GM19043 (cell line): Measurements from ENCODE around the gene TPP1.

Experiments
- ATAC-seq: cut with Tn5 transposase; IDR thresholded peaks from one replicate; pipeline ENCODE4 v1.9.1; 2021; ENCODE audit warnings: low read depth; ENCODE audit not compliant: unreplicated experiment

TPP1 gene

GRCh38 chr11:6596239-6596877 is 22.9 kb downstream of the TPP1 start:
- ATAC-seq: no peak

- ATAC-seq: no peak
Observed at GRCh38 chr11:6594142-6594768, 25.0 kb downstream of the TPP1 start.

GRCh38 chr11:6588018-6588417 is 31.2 kb downstream of the TPP1 start:
- no peak for ATAC-seq

DNA sequence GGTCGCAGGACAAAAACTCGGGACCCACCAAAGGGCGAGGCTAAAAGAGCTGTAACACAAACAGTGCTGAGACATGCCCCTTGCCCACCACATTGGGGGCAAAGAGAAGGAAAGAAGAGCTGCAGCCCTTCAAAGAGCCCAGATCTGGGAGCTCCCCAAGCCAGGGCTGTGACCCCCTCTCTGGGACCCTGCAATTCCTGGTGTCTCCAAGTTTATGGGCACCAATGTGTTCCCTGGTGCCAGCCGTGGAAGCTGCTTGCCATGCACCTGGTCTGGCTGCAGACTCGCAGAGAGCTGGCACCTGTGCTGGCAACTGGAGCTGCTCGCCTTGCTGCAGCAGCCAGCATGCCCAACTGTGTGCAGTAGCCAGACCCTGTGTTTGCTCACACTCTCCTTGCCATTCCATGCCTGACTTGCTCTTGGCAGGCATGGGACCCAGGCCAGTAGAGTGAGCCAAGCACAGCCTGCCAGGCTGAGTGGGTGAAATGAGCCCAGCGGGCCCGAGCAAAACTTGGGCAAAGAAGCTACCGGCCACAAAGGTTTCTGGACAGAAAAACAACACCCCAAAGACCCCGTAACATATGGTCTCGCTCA is 31.8 kb downstream of the TPP1 start:
- no peak for ATAC-seq

GRCh38 chr11:6586434-6587359 is 32.5 kb downstream of the TPP1 start:
- ATAC-seq: no peak

DNA sequence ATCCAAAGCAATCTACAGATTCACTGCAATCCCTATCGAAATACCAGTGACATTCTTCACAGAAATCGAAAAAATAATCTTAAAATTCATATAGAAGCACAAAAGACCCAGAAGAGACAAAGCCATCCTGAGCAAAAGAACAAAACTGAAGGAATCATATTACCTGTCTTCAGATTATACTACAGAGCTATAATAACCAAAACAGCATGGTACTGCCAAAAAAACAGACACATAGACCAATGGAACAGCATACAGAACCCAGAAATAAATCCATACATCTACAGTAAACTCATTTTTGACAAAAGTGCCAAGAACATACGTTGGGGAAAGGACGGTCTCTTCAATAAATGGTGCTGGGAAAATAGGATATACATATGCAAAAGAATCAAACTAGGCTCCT is 34.7 kb downstream of the TPP1 start:
- no peak for ATAC-seq

DNA sequence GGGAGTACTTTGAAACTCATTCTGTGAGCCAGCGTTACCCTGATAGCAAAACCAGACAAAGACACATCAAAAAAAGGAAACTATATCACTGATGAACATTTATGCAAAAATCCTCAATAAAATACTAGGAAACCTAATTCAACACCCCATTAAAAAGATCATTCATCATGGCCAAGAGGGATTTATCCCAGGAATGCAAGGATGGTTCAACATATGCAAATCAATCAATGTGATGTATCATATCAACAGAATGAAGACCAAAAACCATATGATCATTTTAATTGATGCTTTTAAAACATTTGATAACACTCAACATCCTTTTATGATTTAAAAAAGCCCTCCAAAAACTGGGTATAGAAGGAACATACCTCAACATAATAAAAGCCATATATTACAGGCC is 35.6 kb downstream of the TPP1 start:
- ATAC-seq: no peak

DNA sequence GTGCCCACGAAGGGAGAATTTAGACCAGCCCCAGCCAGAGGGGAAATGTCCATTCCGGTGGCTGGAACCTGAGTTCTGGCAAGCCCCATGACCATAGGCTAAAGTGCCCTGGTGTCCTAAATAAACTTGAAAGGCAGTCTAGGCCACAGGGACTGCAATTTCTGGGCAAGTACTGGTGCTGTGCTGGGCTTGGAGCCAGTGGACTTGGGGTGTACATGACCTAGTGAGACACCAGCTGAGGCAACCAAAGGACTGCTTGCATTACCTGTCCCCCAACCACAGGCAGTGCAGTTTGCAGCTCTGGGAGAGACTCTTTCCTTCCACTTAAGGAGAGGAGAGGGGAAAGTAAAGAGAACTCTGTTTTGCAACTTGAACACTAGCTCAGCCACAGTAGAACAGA is 39.5 kb downstream of the TPP1 start:
- ATAC-seq: no peak

DNA sequence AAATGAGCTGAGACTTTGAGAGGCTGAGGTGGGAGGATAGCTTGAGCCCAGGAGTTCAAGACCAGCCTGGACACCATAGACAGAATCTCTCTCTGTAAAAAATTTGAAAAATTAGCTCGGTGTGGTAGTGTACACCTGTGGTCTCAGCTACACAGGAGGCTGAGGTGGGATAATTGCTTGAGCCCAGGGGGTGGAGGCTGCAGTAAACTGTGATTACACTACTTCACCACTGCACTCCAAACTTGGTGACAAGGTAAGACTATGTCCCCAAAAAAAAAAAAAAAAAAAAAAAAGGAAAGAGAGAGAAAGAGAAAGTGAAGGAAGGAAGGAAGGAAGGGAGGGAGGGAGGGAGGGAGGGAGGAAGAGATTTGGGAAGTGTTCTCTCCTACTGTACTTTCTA is 41.1 kb downstream of the TPP1 start:
- no peak for ATAC-seq

- no peak for ATAC-seq
Observed at GRCh38 chr11:6576471-6577373, 42.5 kb downstream of the TPP1 start.

GRCh38 chr11:6574816-6575715 is 44.2 kb downstream of the TPP1 start:
- ATAC-seq: no peak

DNA sequence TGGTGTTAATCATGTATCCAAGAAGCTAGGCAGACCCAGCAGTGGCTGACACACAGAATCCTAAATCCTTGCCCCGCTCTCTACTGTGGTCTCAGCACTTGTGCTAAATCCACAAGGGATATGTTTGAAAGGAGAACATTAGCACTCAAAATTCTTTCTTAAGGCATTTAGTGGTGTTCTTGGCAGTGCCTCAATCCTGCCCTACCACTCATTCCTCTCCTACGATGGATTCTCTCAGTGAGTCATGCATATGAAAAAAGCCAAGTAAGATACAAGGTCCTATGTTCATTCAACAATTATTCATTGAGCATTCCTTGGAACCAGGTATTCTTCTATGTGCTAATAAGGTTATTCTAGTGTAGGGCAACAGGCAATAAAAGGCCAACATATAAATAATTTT is 47.0 kb downstream of the TPP1 start:
- no peak for ATAC-seq

GRCh38 chr11:6571434-6572008 is 47.7 kb downstream of the TPP1 start:
- no peak for ATAC-seq

- no peak for ATAC-seq
Observed at GRCh38 chr11:6570691-6571427, 48.4 kb downstream of the TPP1 start.

- no peak for ATAC-seq
Observed at GRCh38 chr11:6569706-6570105, 49.5 kb downstream of the TPP1 start.

- ATAC-seq: no peak
Observed at GRCh38 chr11:6568191-6568918, 50.9 kb downstream of the TPP1 start.

DNA sequence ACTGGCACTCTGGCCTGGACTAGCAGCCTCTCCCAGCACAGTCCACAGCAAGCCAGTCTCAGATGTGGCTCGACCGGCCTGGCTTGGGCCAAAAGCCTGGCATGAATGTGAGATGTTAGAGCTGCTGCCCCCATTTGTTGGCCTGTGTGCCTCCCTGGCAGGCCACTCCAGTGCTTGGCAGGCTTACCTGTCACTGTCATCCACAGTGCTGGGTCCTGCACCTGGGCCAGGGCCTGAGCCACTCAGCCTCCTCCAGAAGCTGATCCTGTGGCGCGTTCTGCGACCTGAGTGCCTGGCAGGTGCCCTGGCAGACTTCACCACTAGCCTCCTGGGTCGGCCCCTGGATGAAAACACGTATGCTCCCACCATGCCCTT is 51.9 kb downstream of the TPP1 start:
- ATAC-seq: no peak
